Fibroblast of skin of right quadriceps (primary cell): ENCODE results near the gene LEO1.
"Not testable (repeated sequence)": the region's sequence is repeated elsewhere in the genome, so short reads cannot be mapped to it uniquely, and the experiment has no call there.

Experiments used
- DNase-seq: peaks from one replicate; pipeline ENCODE4 v3.0.0-alpha.2; 2013

The LEO1 gene

DNA sequence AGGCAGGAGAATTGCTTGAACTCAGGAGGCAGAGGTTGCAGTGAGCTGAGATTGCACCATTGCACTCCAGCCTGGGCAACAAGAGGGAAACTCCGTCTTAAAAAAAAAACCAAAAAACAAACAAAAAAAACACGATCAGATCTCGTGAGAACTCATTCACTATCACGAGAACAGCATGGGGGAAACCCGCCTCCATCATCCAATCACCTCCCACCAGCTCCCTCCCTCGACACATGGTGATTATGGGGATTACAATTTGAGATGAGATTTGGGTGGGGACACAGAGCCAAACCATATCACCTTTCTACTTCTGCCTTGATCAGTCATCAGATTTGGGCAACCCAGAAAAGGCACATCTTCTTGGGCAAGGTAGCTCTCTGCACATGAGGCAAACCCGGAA is 31.5 kb upstream of the LEO1 start:
- not testable (repeated sequence) for DNase-seq

DNA sequence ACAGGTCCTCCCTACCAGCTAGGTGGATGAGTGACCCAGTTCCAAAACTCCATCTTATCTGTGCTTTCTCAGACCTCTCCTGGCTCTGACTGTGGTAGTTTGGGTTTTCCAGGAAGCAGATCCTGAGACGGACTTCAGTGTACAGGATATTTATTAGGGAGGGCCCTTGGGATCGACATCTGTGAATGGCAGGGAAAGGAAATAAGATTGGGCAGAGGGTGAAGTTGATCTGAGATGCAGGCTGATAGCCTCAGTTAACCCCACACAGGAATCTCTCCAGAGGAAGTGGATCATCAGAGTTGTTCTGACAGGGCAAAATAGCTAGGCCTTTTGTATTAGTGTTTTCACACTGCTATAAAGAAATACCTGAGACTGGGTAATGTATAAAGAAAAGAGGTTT is 30.8 kb upstream of the LEO1 start:
- no peak for DNase-seq

DNA sequence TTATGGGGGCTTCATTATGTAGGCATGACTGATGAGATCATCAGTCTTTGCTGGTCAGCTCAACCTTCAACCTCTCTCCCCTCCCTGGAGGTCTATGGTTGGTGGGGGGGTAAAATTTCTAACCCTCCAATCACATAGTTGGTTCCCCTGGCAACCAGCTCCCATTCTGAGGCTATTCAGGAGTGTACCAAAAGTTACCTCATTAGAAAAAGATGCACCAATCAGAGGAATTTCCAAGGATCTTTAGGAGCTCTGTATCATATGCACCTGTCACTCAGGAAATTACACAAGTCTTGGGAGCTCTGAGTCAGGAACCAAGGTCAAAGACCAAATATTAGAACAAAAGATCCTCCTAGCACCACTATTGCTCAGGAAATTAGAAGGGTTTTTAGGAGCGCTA is 21.4 kb upstream of the LEO1 start:
- no peak for DNase-seq

DNA sequence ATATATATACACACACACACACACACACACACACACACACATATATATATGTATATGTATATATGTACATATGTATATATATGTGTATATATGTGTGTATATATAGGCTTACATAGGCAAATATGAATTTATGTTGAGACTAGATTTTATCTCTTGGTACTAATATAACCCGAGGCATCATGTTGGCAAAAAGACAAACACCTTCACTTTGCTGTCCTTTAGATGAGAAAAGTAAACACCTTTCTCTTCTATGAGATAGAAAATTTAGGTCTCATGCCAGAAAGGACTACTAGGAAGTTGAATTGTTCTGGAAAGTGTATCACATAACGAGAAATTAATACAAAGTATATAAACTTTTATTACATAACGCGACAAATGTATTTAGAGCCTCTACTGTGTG is 19.6 kb upstream of the LEO1 start:
- DNase-seq: no peak

DNA sequence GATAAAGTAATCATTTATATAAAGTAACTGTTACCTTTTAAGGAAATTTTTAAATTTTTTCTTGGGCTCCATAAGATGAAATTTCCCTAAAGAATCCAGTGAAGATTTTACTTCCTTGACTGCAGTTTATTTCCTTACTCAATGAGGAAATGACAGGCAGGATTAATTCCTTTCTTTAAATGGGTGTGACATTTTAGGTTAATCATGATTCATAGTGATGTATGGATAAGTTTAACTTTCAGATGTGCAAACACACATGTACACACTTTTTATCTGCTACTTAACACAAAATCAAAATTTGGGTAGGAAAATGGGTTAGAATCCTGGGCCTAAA is 11.2 kb upstream of the LEO1 start:
- DNase-seq: no peak

DNA sequence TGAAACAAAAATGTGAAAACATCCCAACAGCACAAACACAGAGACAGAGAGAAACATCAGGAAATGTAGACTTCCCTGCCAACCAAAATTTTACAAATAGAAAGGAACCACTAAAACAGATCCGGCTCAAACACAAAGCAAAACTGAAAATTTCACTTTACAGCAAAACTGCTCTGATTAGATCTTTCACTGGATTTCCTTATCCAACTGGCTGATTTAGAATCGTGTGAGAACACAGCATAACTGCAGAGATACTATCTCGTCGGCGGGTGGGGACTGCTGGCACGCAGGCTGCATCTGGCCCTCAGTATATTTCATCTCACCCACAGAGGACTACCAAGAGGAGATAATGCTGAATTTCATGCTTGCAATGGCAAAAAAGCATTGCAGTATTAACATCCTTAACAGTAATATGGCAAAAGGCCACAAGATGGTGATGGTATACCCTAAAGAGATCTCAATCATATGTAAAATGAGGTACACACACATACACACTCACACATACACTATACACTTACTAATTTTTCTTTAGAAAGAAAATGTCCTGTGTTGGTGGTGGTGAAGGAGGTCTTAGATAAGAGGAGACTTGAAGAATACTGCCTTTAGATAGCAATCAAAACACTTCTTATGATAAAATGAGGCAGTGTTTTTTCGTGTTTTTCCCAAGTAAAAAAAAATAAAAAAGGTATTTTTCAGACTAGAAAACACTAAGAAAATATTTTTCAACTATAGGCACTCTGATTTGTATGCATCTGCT is 10.6 kb upstream of the LEO1 start:
- peak; percentile 79 for DNase-seq

DNA sequence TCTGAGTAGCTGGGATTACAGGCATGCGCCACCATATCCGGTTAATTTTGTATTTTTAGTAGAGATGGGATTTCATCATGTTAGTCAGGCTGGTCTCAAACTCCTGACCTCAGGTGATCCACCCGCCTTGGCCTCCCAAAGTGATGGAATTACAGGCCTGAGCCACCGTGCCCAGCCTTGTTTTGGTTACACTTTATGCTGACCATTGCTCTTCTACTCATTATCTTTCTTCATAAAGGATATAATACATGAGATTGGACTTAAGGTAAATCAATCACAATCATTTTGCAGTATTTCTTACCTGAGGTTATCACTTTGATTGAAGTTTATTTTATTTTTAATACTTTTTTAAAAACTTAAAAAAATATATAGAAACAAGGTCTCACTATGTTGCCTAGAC is 2.2 kb upstream of the LEO1 start:
- DNase-seq: no peak

DNA sequence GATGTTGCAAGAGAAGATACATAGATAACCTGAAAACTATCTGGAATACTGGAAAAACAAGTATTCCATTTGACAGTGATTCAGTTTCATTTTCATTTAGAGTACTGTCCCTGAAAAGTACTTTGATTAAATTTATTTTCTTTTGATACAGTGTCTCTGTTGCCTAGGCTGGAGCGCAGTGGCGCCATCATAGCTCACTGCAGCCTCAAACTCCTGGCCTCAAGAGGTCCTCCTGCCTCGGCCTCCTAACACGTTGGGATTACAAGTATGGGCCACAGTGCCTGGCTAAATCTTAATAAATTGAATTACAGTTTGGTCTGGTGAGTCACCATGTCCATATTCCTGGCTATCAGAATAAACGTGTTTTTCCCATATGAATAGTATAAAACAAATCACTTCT is 1.6 kb upstream of the LEO1 start:
- DNase-seq: no peak

DNA sequence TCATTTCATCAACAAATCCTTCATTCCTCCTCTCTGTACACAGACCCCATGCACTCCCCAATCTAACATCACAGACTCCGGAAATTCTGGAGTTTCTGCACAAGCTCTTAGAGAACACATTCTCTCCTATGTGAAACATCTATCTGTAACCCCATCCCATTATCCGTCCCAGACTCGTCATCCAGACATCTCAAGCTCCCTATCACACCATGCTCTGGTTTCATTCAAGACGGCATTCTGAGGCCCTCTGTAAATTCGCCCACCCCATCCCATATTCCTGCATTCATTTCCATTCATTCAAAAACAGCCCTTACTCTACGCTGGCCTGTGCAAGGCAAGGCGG is 575 bp downstream of the LEO1 start:
- DNase-seq: no peak

DNA sequence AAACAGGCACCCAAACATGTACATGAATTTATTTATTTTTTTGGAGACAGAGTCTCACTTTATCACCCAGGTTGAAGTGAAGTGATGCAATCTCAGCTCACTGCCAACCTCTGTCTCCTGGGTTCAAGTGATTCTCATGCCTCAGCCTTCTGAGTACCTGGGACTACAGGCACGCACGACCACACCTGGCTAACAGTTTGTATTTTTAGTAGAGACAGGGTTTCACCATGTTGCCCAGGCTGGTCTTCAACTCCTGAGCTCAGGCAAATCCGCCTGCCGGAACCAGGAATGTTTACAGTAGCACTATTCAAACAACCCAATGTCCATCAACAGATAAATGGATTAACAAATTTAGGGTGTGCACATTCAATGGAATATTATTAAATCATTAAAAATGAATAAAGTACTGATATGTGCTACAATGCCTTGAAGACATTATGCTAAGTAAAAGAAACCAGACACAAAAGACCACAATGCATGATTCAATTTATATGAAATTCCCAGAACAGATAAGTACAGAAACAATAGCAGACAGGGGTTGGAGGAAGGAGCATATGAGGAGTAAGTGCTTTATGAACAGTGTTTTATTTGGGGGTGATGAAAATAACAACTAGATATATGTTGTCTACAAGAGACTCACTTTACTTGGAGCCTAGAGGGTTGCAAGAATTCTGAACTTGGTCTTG is 1.3 kb downstream of the LEO1 start:
- no peak for DNase-seq

DNA sequence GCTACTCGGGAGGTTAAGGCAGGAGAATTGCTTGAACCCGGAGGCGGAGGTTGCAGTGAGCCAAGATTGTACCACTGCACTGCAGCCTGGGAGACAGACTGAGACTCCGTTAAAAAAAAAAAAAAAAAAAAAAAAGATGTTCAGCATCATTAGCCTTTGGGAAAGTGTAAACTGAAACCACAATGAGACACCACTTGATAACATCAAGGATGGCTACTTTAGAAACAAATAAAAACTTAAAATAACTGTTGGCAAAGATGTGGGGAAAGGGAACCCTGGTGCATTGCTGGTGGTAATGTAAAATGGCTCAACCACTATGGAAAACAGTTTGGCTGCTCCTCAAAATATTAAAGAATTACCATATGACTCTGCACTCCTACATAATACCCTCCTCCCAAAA is 1.9 kb downstream of the LEO1 start:
- DNase-seq: peak; percentile 19

DNA sequence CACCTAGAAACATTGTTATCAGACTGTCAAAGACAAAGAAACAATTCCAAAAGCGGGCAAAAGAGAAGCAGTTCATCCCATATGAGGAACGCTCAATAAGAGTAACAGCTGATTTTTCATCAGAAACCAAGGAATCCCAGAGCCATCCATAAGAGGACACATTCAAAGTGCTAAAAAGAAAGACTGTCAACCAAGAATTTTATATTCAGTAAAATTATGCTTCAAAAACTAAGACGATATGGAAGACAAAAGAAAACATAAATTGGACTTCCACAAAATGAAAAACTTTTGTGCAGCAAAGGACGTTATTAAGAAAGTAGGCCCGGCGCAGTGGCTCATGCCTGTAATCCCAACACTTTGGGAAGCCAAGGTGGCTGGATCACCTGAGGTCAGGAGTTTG is 4.0 kb downstream of the LEO1 start:
- no peak for DNase-seq

DNA sequence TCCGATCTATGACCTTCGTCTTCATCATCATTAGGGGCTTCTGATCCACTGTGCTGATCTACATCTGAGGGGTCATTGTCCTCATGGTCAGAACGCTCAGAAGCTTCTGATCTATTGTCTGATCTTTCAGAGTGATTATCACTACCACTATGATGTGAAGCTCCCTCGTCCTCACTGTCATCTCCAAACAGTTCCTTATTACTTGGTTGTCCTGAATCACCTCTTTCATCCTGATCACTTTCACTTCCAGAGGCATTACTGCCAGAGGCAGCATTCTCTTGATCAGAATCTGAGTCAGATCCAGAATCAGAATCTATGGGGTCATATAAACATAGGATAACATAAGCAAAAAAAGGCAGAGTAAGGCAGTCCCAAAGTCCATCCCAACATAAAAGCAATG is 5.4 kb downstream of the LEO1 start:
- DNase-seq: no peak

DNA sequence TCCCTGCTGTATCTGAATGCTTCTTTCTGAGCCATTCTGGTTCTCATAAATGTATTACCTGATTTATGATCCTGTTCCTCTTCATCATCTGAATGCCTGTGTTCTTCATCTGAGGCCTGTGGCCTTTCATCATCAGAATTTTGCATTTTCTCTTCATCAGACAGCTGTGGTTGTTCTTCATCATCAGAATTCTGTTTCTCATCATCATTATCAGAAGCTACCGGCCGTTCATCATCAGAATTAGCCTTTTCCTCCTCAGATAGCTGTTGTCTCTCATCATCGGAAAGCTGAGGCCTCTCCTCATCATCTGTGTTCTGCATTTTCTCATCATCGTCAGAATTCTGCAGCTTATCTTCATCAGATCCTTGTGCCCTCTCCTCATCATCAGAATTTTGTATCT is 5.9 kb downstream of the LEO1 start:
- no peak for DNase-seq

DNA sequence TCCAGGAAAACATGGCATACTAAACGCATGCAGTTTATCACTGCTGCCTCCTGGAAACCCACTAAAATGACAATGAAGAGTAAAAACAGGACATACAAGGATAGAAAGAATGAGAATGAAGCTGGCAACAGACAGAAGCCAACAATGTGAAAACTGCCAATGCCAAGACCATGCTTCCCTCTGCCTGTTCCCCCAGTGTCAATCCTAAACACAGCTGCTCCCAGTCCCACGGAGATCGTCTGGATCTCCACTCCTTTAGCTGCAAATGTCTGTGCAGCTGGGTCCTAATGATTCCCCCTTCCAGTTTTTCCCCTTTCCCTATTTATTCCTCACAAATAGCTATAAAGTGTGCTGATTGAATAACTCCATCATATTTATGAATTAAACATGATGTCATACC is 16.1 kb downstream of the LEO1 start:
- DNase-seq: no peak

DNA sequence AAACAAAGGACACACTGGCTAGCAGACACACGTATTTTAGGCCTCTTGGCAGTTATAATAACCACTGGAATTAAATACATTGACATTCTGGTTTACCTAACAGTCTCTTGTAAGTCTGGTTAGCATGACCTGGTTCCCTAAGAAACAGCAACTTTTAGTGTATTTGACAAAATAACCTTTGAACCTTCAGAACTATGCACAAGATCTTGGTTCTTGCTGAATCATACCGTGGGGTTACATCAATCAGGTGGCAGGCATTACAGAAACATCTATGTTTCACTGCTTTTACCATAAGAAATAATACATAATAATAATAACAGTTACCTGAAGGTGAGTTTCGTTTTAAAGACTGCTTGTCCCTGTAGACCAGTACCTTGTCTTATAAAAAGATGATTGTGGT is 18.8 kb downstream of the LEO1 start:
- DNase-seq: no peak

DNA sequence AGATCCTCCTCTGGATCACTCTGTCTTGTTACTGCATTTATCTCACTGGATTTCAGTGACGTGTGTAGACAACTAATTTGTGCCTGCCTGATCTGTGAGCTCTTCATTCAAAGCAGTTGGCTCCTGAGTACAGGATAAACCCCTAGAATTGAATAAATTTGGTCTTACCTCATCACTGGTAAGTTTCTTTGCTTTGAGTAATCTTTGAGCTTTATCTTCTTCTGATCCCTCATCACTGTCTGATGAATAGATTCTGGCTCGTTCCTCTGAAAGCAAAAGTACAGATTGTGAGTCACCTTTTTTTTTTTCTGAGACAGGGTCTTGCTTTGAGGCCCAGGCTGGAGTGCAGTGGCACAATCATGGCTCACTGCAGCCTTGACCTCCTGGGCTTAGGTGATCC is 24.5 kb downstream of the LEO1 start:
- no peak for DNase-seq

DNA sequence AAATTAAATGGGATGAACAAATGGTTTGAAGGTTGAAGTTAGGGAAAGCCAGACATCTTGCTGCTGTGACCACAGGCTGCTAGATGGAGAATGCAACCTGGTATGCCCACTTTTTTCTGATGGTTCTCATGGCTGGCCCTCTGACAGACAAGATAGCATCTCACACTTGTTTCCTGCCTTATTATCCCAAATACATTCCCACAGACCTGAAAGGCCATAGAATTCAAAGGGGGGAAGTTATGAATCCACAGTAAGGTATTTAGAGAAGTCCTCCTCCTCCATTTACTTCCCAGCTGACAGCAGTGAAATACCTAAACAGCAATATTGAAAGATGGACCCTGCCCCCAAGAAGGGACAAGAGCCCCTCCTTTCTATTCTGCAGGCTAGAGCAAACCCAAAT is 32.4 kb downstream of the LEO1 start:
- DNase-seq: no peak

DNA sequence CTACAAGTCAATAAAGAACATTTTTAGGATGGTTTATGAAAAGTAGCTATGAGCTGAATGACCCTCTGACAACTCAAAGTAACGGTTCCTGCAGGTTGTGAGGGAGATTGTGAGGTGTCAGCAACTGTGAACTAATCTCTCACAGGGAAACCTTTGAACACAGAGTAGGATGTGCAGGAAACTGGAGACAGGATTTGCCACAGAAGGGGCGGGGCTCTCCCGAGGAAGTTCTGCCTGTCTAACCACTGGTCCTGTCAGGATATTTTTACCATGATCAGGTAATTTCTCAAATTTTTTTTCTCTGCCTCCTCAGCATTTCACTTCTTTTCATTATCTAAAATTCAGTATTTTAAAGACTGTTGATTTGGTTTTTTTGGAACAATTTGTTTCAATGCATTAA is 33.3 kb downstream of the LEO1 start:
- DNase-seq: no peak

DNA sequence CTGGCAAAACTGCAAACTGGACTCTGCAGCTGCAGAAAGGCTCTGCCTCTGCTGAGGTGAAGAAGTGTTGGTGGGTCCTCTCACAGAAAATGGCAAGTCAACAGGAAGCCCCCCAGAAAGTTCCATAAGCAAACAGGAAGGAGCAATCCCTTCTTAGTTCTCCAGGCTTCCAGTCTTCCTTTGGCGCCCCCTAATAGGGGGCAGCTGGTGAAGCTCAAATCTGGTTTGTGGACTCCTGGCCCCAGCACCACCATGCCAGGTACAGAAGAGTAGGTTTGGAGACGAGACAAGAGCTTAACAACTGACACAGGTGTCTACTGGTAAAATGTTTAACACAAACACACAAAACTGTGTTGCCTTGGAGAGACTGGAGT is 35.5 kb downstream of the LEO1 start:
- no peak for DNase-seq

DNA sequence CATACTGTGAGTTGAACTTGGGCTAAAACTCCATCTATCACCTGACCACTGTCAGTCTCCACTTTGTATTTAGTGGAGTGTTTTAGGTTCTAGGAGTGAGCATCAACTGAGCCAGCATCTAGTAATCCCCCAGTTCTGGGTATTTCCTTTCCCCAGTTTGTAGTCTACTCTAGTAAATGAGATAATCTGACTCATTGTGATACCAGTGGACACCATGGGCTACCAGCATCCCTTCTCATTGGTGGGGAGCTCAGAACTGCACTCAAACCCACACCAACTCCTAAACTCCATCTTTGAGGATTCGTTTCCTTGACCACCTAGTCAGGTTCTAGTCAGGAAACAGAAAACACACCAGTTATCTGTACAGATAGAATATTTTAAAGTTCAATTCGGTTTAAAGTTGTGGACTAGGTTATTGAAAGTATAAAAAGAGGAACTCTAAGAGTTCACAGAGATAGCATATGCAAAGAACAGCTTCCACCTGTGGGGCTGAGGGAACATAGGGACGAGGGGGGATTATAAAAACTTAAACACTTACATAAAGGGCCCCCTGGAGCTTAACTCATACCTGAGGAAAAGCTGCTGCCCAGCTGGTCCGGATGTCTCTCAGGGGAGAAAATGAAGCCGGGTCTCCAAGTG is 36.0 kb downstream of the LEO1 start:
- DNase-seq: no peak

DNA sequence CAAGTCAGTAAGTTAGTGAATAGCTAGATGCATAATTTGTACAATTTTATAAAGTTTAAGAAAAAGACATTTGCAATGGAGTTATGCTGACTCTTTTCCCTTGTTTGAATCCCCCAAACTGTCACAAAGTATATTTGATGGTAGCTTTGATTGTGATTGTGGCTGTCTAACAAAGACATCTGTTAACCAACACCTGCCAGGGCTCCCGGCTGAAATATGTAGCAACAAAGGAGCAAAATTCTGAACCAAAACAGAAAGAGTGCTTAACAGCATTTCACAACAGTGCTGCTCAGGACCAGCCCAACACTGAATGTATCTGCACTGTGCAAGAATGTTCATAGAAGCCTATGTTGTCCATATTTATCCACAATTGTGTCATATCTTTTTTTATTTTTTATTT is 39.4 kb downstream of the LEO1 start:
- no peak for DNase-seq

DNA sequence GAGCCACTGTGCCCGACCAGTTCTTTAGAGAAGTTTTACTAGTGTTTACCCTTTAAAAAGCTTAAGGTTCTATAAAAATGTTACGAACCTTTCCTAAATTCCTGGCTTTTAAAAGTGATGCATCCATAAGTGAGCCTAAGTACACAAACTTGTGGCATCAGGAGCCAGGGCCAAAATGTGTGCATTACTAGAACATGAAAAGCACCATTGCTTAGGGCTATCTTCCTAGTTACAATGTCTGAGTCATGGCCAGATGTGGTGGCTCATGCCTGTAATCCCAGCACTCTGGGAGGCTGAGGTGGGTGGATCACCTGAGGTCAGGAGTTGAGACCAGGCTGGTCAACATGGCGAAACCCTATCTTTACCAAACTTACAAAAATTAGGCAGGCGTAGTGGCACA is 39.9 kb downstream of the LEO1 start:
- DNase-seq: no peak

DNA sequence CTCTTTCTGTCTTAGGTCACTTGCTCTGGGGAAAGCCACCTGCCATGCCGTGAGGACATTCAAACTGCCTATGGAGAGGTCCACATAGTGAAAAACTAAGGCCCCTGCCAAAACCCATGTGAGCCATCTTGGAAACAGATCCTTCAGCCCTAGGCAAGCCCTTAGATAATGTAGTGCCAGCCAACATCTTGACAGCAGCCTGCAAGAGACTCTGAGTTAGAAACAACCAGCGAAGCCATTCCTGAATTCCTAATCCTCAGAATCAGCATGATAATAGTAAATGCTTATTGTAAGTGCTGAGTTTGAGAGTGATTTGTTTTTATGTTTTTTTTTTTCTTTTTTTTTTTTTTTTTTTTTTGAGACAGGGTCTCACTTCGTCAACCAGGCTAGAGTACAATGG is 40.6 kb downstream of the LEO1 start:
- DNase-seq: no peak

DNA sequence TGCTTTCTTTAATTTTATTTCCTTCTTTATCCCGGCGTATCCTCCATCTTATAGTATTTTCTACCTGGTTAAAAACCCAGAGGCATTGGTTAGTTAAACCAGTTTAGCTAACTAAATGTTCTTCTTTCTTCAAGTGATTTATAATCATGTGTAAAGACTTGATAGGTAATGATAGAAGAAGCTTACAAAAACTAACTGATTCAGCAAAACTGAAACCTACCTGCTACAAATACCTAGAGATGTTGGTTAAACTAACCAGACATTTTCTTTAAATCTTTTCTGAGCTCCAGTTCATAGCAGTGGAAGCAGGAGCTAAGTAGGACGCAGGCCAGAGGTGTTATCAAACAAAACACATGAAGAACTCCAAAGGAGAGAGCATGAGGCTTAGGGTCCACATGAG is 44.8 kb downstream of the LEO1 start:
- no peak for DNase-seq
